GM19467 (cell line): ENCODE measurements around the gene ACVRL1.

ENCODE experiments used
- ATAC-seq: cut with Tn5 transposase; IDR thresholded peaks from one replicate; pipeline ENCODE4 v1.9.1; 2021; ENCODE audit warnings: mild to moderate bottlenecking, moderate library complexity; ENCODE audit not compliant: unreplicated experiment

ACVRL1 gene

DNA sequence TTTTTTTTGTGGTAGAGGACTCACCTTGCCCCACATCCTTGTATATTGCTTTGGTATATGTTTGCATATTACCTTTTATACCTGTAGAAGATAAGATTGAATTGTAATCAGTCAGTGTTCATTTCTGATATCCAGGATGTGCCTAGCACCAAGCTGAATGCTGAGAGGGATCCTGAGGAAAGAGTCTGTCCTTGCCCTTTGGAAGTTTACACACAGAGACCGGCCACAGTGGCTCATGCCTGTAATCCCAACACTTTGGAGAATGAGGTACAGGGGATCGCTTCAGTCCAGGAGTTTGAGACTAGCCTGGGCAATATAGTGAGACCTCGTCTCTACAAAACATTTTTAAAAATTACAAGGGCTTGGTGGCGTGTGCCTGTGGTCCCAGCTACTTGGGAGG is 52.6 kb downstream of the ACVRL1 start:
- ATAC-seq, result no peak

DNA sequence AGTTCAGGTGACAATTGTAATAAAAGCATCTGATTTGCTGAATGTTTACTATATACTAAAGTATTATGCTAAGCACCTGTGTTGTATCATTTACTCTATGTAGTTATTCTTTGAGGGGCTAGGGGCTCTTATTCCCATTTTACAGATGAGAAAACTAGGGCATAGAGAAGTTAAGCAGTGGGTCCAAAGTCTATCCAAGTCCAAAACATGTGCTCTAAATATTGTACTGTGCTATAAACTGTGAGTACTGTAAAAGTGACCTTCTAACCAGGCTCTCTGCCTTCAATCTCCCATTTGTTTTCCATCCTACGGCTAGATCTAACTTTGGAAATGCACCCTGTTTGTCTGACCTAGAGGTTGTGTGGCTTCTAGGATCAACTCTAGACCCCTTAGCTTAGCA is 53.2 kb downstream of the ACVRL1 start:
- ATAC-seq, result no peak

DNA sequence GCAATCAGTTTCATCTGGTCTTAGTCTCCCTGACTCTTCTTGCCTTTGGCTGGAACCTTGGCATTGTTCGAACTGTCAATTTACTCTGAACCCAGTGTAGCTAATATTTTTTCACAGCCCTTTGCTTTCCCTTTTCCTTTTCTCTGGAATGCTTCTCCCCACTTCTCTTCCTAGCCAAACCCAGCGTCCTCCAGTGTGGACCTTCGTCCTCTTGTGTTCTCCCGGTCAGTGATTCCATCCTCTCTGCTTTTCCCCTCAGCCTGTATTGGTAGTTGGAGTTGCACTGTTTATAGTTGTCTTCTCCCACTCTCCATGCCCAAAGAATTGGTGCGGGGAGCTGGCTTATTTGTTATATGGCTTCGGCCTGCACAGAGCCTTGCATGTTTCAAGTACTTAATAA is 53.6 kb downstream of the ACVRL1 start:
- no peak for ATAC-seq

DNA sequence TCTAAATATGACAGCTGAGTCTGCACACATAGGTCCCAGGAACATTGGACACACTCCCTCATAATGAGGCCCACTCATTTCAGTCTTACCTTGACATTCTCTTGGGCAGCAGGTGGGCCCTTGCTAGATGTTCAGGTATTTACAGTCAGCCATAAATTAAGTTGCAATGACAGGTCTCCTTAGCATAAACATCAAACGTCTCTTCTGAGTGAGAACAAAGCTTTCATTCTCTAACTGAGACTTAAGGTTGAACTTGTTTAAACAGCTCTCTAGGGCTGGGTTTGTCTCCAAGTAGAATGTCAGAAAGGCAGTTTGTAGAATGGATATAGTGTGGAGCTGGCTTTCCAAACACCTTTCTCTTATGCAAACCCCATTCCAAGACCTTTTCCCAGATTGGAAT is 54.5 kb downstream of the ACVRL1 start:
- no peak for ATAC-seq

DNA sequence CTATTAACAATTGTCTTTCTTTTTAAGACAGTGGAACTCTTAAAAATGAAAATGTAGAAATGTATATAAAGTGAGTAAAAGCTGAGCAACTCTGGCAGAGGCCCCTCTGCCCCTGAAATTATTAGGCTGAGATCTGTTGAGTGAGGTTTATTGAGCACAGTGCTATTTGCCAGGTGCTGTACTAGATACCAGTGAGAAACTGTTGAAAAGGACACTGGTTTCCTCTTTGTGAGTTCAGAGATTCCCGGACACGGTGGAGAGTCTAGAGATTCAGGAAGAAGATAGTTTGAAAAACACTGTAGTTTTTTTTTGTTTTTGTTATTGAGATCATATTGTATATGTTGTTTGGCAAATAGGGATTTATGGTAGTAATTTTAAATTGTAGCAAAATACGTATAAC is 55.4 kb downstream of the ACVRL1 start:
- ATAC-seq, result no peak

DNA sequence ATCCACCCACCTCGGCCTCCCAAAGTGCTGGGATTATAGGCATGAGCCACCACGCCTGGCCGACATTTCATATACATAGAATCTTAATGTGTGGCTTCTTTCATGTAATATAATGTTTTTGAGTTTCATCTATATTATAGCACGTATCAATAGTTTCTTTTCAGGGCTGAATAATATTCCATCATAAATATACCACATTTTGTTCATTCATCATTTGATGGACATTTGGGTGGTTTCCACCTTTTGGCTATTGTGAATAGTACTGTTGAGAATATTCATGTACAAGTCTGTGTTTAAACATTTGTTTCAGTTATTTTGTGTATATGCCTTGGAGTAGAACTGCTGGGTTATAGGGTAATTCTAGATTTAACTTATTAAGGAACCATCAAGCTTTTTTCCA is 56.2 kb downstream of the ACVRL1 start:
- ATAC-seq, result no peak

DNA sequence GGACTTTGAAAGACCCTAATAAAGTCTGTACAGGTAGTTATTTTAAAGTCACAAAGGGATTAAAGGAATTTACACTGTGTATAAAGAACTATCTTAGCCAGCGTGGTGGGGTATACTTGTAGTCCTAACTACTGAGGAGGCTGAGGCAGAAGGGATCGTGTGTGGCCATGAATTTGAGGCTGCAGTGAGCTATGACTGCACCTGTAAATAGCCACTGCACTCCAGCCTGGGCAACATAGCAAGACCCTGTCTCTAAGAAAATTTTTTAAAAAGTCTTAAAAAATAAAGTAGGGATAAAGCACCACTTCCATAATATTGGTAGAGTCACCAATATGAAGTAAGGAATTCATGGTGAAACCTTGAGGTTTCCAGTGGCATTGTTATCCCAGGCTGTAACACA is 62.3 kb downstream of the ACVRL1 start:
- no peak for ATAC-seq

DNA sequence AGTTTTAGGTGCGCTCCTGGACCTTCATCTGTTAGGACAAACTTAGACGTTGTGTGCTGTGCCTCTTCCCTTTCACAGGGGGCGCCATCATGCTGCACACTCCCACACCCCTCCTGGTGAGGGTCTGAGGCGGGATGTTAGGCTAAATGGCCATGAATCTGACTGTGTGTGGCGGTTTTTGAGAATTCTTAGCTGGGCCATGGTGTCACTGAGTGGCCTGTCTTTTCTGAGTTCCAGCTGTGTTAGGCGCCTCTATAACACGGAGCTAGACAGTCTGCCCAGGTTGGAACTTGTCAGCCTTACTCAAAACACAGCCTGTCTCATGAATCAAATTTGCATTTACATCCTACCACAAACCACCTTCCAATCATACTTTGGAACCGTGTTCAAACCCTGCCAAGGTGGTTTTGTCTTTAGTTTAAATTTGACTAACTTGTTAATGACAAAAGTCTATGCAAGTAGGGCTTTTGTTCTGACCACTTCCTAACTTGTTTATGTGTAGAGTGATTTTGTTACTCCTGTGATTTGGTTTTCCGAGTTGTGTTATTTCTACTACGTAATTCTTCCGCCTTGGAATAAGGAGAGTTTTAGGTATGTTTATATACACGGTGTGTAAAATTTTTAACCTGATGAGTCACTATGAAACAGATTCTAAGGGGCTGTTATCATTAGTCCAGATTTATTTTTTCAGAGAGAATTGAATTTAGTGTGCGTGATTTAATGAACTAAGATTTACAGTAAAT is 63.8 kb downstream of the ACVRL1 start:
- peak; percentile 84 for ATAC-seq

DNA sequence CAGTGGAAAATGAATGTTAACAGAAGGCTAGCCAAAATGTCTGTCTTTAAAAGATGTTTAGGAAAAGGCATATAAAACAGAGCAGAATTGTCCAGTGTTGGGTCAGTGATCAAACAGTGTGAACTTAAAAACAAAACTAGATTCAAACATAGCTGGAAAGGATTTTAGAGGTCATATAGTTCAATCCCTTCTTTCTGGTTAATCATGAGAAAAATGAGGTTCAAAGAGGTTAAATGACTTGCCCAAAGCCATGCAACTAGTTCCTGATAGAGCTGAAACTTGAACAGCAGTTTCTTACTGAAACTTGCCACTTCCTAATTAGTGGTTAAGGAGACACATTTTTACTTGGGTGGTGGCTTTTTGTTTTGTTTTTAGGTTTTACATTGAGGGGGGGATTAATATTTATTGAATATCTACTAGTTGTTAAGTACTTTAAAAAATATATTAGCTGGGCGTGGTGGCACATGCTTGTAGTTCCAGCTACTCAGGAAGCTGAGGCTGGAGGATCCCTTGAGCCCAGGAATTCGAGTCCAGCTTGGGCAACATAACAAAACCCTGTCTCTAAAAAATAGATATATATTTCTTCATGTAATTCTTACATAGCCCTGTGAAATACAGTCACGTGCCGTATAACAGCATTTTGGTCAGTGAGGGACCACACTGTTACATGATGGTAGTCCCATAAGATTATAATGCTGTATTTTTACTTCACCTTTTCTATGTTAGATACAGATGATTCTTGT is 64.5 kb downstream of the ACVRL1 start:
- peak; percentile 39 for ATAC-seq

DNA sequence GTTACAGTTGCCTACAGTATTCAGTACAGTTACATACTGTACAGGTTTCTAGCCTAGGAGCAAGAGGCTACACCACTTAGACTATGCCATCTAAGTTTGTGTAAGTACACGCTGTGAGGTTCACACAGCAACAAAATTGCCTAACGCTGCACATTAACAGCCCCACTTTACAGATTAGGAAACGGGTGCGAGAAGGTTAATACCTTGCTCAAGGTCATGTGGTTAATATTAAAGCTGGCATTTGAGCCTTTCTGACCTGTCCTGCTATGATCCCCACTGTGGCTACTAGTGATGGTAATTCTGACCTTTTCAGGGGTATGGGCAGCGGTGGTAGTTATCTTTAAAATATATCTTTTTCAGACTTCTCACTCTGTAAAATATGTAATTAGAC is 65.1 kb downstream of the ACVRL1 start:
- no peak for ATAC-seq

DNA sequence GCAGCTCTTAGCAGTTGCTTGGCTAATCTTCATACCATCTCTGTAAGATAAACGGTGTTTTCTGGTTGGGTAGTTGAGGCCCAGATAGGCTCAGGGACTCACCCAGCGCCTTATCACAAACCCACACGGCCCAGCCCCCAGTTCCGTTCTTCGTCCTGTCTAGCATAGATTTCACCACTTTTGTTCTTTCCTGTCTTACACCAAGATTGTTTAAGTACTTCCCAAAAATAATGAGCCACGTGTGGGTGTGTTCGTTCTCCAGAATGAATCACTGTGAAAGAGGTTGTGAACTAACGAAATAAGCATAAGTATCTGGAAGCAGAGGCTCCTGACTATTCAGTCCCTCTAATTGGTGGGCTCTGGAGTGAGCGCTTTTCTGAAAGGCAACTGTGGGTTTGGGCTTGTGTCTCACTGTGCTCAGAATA is 65.6 kb downstream of the ACVRL1 start:
- ATAC-seq, result no peak
